GM21515 (cell line): ENCODE results near the gene CNTNAP4.
A peak's percentile ranks its signal among the peaks of the same experiment; 100 is the strongest.

Source experiments
- ATAC-seq: cut with Tn5 transposase; IDR thresholded peaks from one replicate; pipeline ENCODE4 v1.9.1; 2021; ENCODE audit not compliant: unreplicated experiment

The CNTNAP4 gene

DNA sequence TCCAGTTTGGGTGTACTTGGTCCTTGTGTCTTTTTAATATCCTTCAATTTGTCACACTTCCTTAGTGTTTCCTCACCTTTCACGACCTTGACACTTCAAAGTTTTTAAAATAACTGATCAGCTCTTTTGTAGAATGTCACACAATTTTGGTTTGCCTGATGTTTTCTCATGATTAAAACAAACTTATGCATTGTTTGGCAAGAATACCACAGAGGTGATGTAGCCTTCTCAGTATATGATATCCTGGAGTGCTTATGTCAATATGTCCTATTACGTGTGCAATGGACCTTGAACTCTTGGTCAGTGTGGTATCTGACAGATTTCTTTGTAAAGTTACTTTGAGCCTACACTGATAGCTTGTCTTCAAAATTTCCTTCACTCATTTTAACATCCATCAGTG lies 297.4 kb downstream of the CNTNAP4 start:
- ATAC-seq = no peak

DNA sequence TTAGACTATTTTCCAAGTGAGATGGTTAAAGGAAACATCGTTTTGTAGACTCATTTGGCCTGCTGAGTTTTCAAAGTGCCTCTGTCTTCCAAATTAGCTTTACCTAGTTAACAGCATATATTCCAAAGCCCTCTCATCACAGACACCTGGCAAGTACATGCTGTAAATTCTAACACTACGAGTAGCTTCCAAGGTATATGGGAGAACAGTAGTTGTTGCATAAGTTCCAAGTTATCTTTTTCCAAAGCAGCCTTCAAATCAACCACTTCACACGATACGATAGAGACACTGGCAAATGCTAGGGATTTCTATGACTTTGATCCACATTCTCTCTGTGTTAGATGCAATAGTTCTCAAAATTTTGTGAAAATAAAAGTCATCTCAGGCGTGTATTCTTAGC lies 299.3 kb downstream of the CNTNAP4 start:
- no peak for ATAC-seq

DNA sequence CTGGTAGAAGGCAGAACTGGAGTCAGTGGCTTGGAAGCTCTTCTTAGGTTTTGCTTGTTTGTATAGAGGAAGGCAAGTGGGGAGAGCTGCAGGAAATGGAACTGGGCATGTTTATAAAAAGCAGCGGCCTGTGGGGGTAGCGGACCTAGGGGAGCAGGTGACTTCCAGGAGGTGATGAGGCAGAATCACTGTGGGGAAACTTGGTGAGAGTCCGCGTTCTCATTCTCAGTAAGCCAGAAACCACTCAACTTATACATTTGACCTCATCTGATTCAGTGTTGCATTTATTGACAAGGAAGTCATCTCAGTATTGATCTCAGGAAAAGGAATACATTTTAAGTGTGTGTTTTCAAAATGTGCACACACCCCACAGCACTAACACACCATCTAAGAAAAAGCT lies 299.8 kb downstream of the CNTNAP4 start:
- peak; percentile 79 for ATAC-seq

DNA sequence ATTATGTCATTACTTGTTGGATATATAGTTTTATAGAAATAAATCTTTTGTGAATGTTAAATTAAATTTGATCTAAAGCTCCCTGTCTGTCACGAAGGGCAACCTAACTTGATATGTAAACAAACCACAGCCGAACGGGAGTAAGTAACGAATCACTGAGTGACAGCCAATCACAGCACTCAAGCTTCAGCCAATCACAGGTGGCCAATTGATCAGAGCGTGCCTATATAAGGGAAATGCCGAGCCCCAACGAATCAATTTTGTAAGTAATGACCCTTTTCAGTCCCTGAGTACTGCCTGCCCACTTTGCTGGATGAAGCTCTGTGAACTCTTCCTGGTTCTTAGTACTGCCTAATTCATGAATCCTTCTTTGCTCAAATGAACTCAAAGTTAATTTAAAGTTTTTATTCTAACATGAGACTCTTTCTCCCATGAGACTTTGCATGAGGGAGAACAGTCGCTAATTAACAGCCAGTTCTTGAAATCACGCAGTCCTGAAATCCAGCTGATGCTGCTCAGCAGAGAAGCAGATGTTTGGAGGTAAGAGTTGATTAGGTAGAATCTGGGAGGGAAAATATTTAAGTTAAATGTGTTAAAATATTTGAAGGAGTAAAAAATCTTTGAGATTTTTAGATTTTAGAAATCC lies 302.2 kb downstream of the CNTNAP4 start:
- ATAC-seq = no peak

DNA sequence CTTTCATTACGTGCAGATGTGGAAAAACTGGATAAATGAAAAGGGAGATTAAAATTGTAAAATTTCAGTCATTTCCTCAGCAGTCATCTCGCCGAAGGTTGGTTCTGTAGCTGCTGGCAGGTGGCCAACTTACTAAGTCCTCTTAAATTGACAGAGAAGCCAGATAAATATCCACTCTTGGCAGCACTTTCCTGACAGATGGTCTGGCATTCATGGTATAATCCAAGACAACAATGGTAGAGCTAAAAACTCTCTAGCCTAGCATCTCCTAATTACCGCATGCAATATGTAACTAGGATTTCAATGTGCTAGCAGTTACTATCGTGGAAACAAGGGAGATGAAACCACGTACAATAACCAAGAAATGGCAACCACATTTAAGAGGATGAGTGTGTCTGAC lies 306.3 kb downstream of the CNTNAP4 start:
- ATAC-seq = no peak

DNA sequence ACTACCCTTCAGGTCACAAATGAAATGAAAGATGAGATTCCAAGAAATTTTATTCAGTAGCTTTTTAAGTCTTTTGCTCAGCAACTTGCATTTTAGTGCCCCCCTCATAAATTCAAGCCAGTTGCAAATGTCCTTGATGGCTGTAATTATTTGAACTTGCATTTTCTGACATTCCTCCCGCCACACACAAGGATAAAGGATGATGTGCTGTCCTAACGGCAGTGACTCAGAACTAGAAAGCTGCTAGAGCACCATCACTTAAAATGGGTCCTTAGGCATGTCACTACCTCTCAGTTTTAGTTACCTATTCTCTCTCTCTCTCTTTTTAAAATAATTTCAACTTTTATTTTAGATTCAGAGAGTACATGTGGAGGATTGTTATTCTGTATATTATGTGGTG lies 306.7 kb downstream of the CNTNAP4 start:
- no peak for ATAC-seq

DNA sequence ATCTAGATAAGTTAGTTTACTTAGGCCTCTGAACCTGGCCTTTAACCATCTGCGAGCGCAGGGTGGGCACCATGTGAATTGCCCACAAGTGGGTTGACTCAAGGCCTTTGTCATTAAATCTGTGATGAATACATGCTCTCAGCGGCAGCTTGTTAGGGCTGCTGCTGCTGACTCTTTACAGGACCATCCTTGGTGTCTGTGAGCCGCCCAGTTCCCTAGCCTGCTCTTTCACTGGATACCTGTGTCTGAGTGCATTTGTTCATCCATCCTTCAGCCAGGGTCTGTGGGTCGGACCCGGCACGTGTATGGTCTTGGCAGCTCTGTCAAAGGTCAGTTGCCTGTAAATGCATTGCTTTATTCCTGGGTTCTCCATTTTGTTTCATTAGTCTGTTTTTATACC lies 321.3 kb downstream of the CNTNAP4 start:
- ATAC-seq = no peak

DNA sequence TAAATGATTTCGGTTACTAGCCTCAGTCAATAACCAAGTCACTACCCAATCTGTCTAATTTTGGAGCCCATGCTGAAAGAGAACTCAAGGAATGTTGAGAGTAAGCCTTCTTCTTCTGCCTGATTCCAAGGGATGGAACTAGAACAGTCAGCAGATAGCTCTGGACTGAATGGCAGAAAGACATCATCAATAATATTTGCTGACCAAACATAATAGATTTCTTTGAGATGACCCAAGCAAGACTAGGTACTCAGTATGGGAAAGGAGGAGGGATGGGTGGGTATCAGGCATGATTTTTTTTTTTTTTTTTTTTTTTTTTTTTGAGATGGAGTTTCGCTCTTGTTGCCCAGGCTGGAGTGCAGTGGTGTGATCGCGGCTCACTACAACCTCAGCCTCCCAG lies 330.1 kb downstream of the CNTNAP4 start:
- no peak for ATAC-seq
